IPS DF 6.9 (cell line): Measurements from ENCODE around the gene DDX56.

Source experiments
- DNase-seq: peaks from one replicate; pipeline ENCODE4 v3.0.0-alpha.2; 2013; ENCODE audit warnings: low read depth, low spot score
- H3K27ac ChIP-seq: one replicate; pipeline ENCODE4 v1.5.1; 2013; ENCODE audit warnings: low read length, control low read depth
- H3K27me3 ChIP-seq: 2 replicates; pipeline ENCODE4 v1.6.1; 2013; ENCODE audit warnings: mild to moderate bottlenecking, low read length; ENCODE audit not compliant: control insufficient read depth, insufficient read depth
- H3K36me3 ChIP-seq: 2 replicates; pipeline ENCODE4 v1.6.1; 2013; ENCODE audit warnings: low read length; ENCODE audit not compliant: control insufficient read depth, insufficient read depth
- H3K4me1 ChIP-seq: 2 replicates; pipeline ENCODE4 v1.6.1; 2013; ENCODE audit warnings: low read length; ENCODE audit not compliant: control insufficient read depth, insufficient read depth
- H3K4me3 ChIP-seq: 2 replicates; pipeline ENCODE4 v1.5.1; 2013; ENCODE audit warnings: mild to moderate bottlenecking, low read length
- H3K9me3 ChIP-seq: 2 replicates; pipeline ENCODE4 v1.6.1; 2013; ENCODE audit warnings: low read length, inconsistent platforms; ENCODE audit not compliant: control insufficient read depth, insufficient read depth
- WGBS: extraction: QIAGEN DNeasy Blood & Tissue Kit; methylation state at CpG from one replicate; pipeline ENCODE4 v1.1.7; 2013; ENCODE audit warnings: mixed read lengths, missing lambda C conversion rate; ENCODE audit not compliant: insufficient read length, insufficient coverage; 5-methylcytosine and 5-hydroxymethylcytosine counted together

Gene DDX56

DNA sequence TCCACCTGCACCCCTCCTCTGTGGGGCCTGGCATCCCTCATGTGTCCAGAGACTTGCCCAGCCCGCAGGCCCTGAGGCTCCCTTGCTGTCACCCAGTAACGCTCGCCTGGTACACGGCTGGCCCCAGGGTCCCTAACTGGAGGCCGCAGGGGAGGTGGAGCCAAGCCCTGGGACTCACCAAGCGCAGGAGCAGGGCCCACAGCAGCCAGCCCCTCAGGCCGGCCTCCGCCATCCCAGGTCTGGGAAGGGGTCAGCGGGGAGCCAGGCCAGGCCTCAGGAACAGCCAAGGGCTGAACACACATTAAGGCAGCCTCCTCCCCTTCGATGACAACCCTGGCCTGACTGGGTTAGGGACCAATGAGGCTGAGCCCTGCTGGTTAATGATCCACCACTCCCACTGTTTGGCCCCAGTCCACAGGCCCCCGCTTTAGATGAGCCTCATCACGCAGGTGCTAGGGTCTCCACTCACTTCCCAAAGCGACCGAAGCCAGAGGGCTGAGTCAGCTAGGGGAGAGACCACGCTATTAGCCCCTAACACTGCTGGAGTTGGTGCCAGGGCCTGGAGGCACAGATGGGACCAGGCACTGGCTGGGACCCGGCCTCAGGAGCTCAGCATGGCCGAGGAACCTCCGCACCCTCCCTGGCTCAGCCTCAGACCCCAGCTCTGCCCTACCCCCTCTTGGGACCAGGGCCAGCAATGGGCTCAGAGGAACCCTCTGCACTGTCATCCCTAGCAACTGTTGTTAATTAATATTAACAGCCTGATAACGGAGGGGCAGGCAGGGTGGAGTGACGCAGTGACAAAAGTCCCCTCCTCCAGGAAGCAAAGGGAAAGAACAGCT is 32.5 kb downstream of the DDX56 start, which contains the start of gene NPC1L1:
Gene NPC1L1 (minus strand): TSS at position 303 of the 842 bp plus-strand sequence. CDS start 71 bp downstream, at position 232.
- Histone ChIP-seq H3K36me3 (no peaks in the 10 kb centered on the region), H3K4me3 (no peak within 1 kb of the TSS), H3K9me3 (no peaks in the 10 kb centered on the region), H3K27ac (no peak within 1 kb of the TSS), H3K4me1 (no peaks in the 10 kb centered on the region), H3K27me3 (no peaks in the 10 kb centered on the region)
- no CpG with 5 or more reads among the region's 20 CpGs for WGBS
- no peak for DNase-seq

DNA sequence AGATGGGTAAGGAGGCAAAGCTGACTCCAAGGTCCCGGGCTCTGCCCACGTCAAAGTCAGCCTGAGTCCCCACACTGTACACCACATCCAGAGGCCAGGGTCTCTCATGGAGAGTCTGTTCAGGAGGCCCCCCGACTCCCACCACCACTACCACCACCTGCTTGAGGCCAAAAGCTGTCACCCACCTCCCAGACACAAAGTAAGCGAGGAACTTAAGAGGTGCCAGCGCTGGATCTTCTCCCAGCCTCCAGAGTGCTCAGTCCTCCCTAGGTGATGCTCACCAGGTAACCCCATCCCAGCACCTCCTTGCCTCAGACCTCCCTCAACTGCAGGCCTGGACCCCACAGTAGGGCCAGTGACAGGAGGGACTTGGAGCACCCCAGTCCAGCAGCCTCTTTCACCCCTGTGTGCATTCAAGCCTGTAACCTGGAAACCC is 33.1 kb downstream of the DDX56 start:
- no peaks in the 10 kb centered on the region for H3K4me1 ChIP-seq
- DNase-seq: no peak
- no CpG with 5 or more reads among the region's 5 CpGs for WGBS
- no peaks in the 10 kb centered on the region for H3K36me3 ChIP-seq
- H3K9me3 ChIP-seq: no peaks in the 10 kb centered on the region
- no peak overlapping the region for H3K4me3 ChIP-seq
- no peak overlapping the region for H3K27ac ChIP-seq
- H3K27me3 ChIP-seq: no peaks in the 10 kb centered on the region

DNA sequence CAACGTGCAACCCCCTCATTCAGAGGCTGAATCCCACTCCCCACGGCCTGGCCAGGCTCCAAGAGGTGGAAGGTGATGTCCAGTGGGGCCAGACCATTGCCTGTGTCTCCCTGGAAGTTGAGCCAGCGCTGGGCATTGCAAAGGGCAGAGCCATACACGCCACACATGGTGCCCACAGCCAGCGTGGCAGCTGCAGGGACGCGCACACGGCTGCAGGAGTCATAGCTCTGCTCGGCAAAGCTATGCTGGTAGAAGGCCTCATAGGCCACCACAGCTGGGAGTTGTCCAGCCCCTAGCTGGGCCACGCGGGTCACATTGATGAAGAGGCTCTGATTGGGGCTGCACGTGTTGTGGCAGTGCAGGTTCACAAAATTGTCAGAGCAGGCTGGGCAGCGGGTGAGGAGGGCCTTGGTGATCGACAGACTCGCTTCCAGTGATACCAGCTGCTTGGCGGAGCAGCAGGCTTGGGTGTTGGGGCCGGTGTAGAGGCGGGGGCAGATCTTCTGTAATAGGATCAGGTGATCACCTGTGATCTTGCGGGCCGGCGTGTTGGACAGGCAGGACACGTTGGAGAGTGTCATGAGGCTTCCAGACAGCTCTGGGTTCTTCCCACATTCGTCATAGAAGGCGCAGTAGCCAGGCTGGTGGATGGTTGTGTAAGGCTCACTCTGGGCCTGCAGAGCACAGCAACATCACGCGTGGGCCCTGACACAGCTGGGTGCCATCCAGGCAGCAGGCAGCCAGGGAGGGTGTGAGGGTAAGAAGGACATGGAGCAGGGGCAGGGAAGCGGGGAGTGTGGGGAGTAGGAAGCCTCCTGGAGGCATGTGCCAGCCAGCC is 33.8 kb downstream of the DDX56 start:
- Histone ChIP-seq H3K9me3 (no peaks in the 10 kb centered on the region), H3K4me3 (no peak overlapping the region), H3K4me1 (no peaks in the 10 kb centered on the region), H3K27me3 (no peaks in the 10 kb centered on the region), H3K36me3 (no peaks in the 10 kb centered on the region), H3K27ac (no peak overlapping the region)
- DNase-seq: no peak
- no CpG with 5 or more reads among the region's 27 CpGs for WGBS

DNA sequence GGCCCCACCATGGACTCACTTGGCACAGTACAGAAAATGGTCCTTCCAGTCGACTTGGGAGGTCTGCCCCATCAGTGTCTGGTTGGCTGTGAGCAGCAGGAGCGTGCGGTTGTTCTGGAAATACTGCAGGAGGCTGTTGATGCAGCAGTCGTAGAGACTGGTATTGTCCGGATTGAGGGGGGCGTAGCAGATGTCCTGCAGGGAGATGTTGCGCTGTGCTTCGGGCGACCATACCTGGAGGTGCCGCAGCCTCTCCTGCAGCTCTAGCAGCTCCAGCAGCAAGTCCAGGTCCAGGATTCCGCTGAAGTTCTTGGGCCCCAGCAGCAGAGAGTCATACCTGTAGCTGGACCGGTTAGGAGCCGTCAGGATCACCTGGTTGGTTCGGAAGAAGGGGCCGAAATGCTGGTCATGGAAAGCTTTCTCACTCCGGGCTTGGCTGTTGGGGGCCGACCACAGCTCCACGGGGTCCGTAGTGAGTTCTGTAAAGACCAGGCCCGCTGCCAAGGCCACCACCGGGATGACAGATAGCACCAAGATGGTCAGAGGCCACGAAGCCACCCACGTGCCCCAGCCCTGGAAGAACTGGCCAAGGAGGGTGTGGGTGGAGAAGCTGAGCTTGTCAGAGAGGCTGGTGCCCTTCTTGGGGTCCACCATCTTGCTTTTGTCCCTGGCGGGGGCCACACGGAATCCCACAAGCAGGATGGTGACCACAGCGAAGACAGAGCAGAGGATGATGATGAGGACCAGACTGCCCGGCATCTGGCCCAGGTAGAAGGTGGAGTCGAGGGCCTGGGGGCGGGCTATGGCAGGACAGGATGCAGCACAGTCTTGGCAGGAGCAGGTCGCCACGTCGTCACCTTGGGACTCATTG is 34.7 kb downstream of the DDX56 start:
- H3K9me3 ChIP-seq: no peaks in the 10 kb centered on the region
- no peak for DNase-seq
- no CpG with 5 or more reads among the region's 32 CpGs for WGBS

DNA sequence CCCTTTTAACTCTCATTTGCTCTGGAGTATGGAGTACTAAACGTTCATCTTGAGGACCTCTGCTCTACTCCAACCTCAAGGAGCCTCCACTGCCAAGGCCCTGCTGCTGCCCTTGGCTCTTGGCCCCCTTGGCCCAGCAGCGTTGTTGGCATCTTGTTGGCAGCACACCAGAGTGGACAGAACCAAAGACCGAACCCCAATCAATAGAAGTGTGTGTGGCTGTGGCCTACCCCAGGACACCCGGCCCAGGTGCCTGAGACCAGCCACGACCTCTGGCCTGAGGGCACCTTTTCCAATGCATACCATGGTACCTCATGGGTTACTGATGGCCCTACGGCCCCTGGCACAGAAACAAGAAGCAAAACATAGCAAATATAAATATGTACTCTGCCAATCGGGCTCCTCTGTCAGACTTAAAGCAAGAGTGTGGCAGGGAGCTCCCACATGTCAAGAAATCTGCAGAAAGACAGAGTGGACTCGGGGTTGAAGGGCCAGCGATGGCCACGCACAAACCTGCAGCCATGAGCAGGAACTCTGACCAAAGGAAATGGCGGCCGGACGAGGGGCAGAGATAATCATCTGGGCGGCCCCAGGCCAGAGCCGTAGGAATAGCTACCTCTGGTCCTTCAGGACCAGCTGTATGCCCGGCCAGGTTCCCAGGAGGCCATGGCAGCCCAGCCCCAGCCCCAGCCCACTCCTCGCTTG is 35.5 kb downstream of the DDX56 start:
- WGBS: no CpG with 5 or more reads among the region's 17 CpGs
- no peak overlapping the region for H3K4me3 ChIP-seq
- no peak overlapping the region for H3K27ac ChIP-seq
- H3K9me3 ChIP-seq: no peaks in the 10 kb centered on the region
- DNase-seq: no peak
- H3K27me3 ChIP-seq: no peaks in the 10 kb centered on the region
- no peaks in the 10 kb centered on the region for H3K4me1 ChIP-seq
- H3K36me3 ChIP-seq: no peaks in the 10 kb centered on the region

More for the DNA sequence above, 34.7 kb downstream of the DDX56 start:
- Histone ChIP-seq H3K4me1 (no peaks in the 10 kb centered on the region), H3K36me3 (no peaks in the 10 kb centered on the region), H3K27me3 (no peaks in the 10 kb centered on the region), H3K4me3 (no peak overlapping the region), H3K27ac (no peak overlapping the region)

DNA sequence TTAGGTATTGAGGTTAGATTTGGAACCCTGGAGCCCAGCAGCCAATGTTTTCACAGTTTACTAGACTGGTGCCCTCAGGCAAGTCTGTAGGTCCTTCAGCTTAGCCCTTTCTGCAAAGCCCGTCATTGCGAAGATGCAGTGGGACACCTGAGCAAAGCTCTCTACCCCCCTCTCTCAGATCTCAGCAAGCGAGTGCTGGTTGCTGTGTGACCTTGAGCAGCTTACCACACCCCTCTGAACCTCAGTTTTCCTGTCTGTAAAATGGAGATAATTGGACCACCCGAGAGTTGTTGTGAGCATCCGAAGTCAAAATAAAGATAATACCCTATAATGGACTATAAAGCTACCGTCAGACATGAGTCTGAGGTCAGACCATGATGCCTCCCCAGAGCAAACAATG is 36.3 kb downstream of the DDX56 start:
- WGBS: no CpG with 5 or more reads among the region's 6 CpGs
- no peak overlapping the region for H3K27ac ChIP-seq
- no peaks in the 10 kb centered on the region for H3K27me3 ChIP-seq
- H3K36me3 ChIP-seq: no peaks in the 10 kb centered on the region
- no peaks in the 10 kb centered on the region for H3K4me1 ChIP-seq
- DNase-seq: no peak
- no peaks in the 10 kb centered on the region for H3K9me3 ChIP-seq
- H3K4me3 ChIP-seq: no peak overlapping the region

DNA sequence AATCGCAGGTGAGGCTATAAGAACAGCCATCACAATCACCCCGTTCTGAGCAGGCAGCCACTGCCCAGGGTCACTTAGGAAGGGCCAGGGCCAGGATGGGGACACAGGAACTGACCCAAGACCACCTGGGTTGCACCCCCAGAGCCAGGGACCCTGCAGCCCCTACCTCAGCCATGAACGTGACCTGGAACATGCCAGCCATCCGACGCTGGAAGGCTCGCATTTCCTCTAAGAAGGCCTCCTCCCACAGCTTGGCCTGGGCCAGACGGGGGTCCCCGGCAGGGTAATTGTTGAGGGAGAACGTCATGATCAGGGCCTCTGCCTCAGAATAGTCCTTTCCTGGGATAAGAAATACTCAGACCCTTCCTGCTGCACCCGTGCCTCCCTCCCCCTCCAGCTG is 37.6 kb downstream of the DDX56 start:
- Histone ChIP-seq H3K27me3 (no peaks in the 10 kb centered on the region), H3K4me3 (no peak overlapping the region), H3K9me3 (no peaks in the 10 kb centered on the region), H3K4me1 (no peaks in the 10 kb centered on the region), H3K27ac (no peak overlapping the region), H3K36me3 (no peaks in the 10 kb centered on the region)
- no peak for DNase-seq
- no CpG with 5 or more reads among the region's 10 CpGs for WGBS

DNA sequence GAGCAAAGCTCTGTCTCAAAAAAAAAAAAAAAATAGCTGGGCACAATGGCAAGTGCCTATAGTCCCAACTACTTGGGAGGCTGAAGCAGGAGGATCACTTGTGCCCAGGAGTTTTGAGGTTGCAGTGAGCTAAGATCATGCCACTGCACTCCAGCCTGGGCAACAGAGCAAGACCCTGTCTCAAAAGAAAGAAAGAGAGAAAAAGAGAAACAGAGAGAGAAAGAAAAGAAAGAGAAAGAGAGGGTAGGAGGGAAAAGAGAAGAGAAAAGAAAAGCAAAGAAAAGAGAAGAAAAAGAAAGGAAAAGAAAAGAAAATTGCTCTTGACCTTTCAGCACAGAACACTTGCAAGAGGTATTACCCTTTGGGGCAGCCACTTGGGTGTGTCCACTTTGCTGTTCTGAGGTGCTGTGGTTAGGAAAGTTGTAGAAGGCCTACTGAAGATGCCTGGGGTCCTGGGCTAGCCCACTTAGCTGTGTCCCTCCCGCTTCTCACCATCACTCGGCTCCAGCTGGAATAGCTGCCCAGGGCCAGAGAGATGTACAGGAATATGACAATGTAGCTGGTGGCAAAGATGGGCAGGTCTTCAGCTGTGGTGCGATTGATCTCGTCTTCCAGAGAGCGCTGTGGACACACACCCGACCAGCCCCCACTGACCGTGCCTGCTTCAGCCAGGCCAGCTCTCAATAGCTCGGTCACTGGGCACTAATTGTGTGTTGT is 38.2 kb downstream of the DDX56 start:
- no CpG with 5 or more reads among the region's 8 CpGs for WGBS
- H3K36me3 ChIP-seq: no peaks in the 10 kb centered on the region
- no peak overlapping the region for H3K4me3 ChIP-seq
- no peaks in the 10 kb centered on the region for H3K27me3 ChIP-seq
- H3K27ac ChIP-seq: no peak overlapping the region
- H3K9me3 ChIP-seq: no peaks in the 10 kb centered on the region
- DNase-seq: no peak
- H3K4me1 ChIP-seq: no peaks in the 10 kb centered on the region

DNA sequence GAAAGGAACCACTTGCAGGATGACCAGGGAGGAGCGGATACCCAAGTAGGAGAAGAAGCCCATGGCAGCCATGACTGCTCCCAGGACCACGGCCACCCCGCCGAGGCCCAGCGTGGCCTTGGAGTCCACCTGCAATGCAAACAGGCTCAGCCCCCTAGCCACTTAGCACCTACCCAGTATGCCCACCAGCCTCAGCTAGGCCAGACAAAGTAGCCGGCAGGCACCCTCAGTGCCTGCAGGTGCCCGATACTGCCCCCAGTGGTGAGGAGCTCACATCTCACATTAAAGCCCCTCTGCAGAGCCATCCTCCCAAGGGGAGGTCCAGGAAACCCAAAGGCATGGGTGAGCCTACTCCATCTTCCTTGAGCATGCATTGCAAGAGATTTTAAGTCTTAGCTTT is 39.2 kb downstream of the DDX56 start:
- Histone ChIP-seq H3K4me3 (no peak overlapping the region), H3K4me1 (no peaks in the 10 kb centered on the region), H3K36me3 (no peaks in the 10 kb centered on the region), H3K27me3 (no peaks in the 10 kb centered on the region), H3K9me3 (no peaks in the 10 kb centered on the region), H3K27ac (no peak overlapping the region)
- peak; percentile 39 for DNase-seq
- WGBS: no CpG with 5 or more reads among the region's 7 CpGs
